Measurements from ENCODE around the gene SELENON. TPM values are rescaled to one million over a fixed set of nuclear protein-coding genes. Genes with fewer than 3 reads are reported as not detected.

Gene SELENON
- total and polyA plus RNA-seq, 7 donors: 25.3 to 104 (median 39.3) TPM

GRCh38 chr1:25796811-25797458 is 3.1 kb upstream of the SELENON start:
- peak overlapping the region; percentile 55 for H3K4me3 ChIP-seq
- H3K27ac ChIP-seq: peak overlapping the region; percentile 84
- H3K4me1 ChIP-seq: peaks cover 55% of the 10 kb centered on the region
- WGBS, 3 donors: 13 to 24% (median 23%) methylated on average over 17 to 19 of the region's 19 CpGs
- no peaks in the 10 kb centered on the region for H3K27me3 ChIP-seq (ENCODE audit: insufficient read depth in 3 of 3, low read length in 2 of 3)
- intact Hi-C loops (cut with DNase I): loop anchor here (1.0 to 5.0 kb wide), 8 partner anchors 30 to 365 kb away; partner anchors contain the start of gene MACO1 (in 1 of the 2)
- ATAC-seq: peak; percentile 35 to 62 (median 44)
- H3K36me3 ChIP-seq (ENCODE audit: insufficient read depth in 1 of 2, low read depth in 1 of 2): peaks cover 0 to 6% of the 10 kb centered on the region in 2 donors
- TF ChIP-seq CTCF (IDR thresholded peaks at IDR 0.05): peak; percentile 75
- peak; percentile 87 to 92 for DNase-seq
- H3K9me3 ChIP-seq: no peaks in the 10 kb centered on the region

- ATAC-seq (peak in 3 of 4 donors; percentile 25 to 37 (median 28)), DNase-seq (peak in 1 of 2 donors; percentile 75)
- no peaks in the 10 kb centered on the region for H3K9me3 ChIP-seq
- WGBS, 3 donors: 74 to 82% (median 77%) methylated on average over 8 of the region's 8 CpGs
- no peaks in the 10 kb centered on the region for H3K27me3 ChIP-seq (ENCODE audit: insufficient read depth in 3 of 3, low read length in 2 of 3)
- H3K27ac ChIP-seq: peak overlapping the region; percentile 84
- H3K4me3 ChIP-seq: no peak overlapping the region
- peak; percentile 23 for TF ChIP-seq CTCF (IDR thresholded peaks at IDR 0.05)
- H3K36me3 ChIP-seq (ENCODE audit: insufficient read depth in 1 of 2, low read depth in 1 of 2): peaks cover 0 to 9% of the 10 kb centered on the region in 2 donors
- intact Hi-C loops (cut with DNase I): loop anchor here (2.0 to 5.0 kb wide), 8 partner anchors 31 to 366 kb away; partner anchors contain the start of gene MACO1 (in 1 of the 2)
- peaks cover 59% of the 10 kb centered on the region for H3K4me1 ChIP-seq
These were observed 2.1 kb upstream of the SELENON start for GRCh38 chr1:25797939-25798338.

GRCh38 chr1:25798666-25799351 is 1.2 kb upstream of the SELENON start:
- no peak overlapping the region for H3K4me3 ChIP-seq
- WGBS, 3 donors: 83 to 88% (median 85%) methylated on average over 8 of the region's 8 CpGs
- DNase-seq (no peak), ATAC-seq (no peak)
- no peak for TF ChIP-seq CTCF (IDR thresholded peaks at IDR 0.05)
- peaks cover 0 to 9% of the 10 kb centered on the region in 2 donors for H3K36me3 ChIP-seq (ENCODE audit: insufficient read depth in 1 of 2, low read depth in 1 of 2)
- intact Hi-C loops (cut with DNase I): loop anchor here (2.0 to 5.0 kb wide), 7 partner anchors 57 to 367 kb away; partner anchors contain the start of gene MACO1 (in 1 of the 2)
- no peaks in the 10 kb centered on the region for H3K27me3 ChIP-seq (ENCODE audit: insufficient read depth in 3 of 3, low read length in 2 of 3)
- peak overlapping the region; percentile 91 for H3K27ac ChIP-seq
- H3K9me3 ChIP-seq: no peaks in the 10 kb centered on the region
- H3K4me1 ChIP-seq: peaks cover 65% of the 10 kb centered on the region

GRCh38 chr1:25799352-25799934 is 550 bp upstream of the SELENON start:
- Histone ChIP-seq H3K9me3 (no peaks in the 10 kb centered on the region), H3K27me3 (ENCODE audit: insufficient read depth in 3 of 3, low read length in 2 of 3) (no peaks in the 10 kb centered on the region), H3K36me3 (ENCODE audit: insufficient read depth in 1 of 2, low read depth in 1 of 2) (peaks cover 0 to 9% of the 10 kb centered on the region in 2 donors), H3K4me3 (peak overlapping the region; percentile 69), H3K4me1 (peaks cover 65% of the 10 kb centered on the region), H3K27ac (peak overlapping the region; percentile 91)
- 24 to 25% (median 25%) methylated on average over 12 of the region's 12 CpGs for WGBS, 3 donors
- no peak for ATAC-seq
- no peak for TF ChIP-seq CTCF (IDR thresholded peaks at IDR 0.05)
- no peak for DNase-seq
- intact Hi-C loops (cut with DNase I): loop anchor here (2.0 to 5.0 kb wide), 7 partner anchors 57 to 367 kb away; partner anchors contain the start of gene MACO1 (in 1 of the 2)
